Heart right ventricle (tissue), 16 donors: ENCODE measurements around the gene CLDN2. TPM values are rescaled to one million over a fixed set of nuclear protein-coding genes. Genes with fewer than 3 reads are reported as not detected.
A peak's percentile ranks its signal among the peaks of the same experiment; 100 is the strongest.

ENCODE experiments used
- ATAC-seq, 8 donors: fragments of 200-7000 bp; cut with Tn5 transposase; one replicate each; pipeline ENCODE4 v1.9.1; 2020; ENCODE audit warnings: mild to moderate bottlenecking in 8 of 8, moderate library complexity in 8 of 8, moderate number of reproducible peaks in 1 of 8
- DNase-seq, 2 donors: peaks; one replicate each; pipeline ENCODE4 v3.0.0-alpha.2; 2020
- H3K27ac ChIP-seq, 10 donors: fragments of 200-600 bp; sonication (generic) in 2 of 10; one replicate each; pipeline versions ENCODE4 v1.5.0 to v1.8.0; 2020 to 2022; ENCODE audit warnings: mild to moderate bottlenecking in 3 of 10
- H3K27me3 ChIP-seq, 7 donors: fragments of 200-600 bp; one replicate each; pipeline ENCODE4 v1.8.0; 2021 to 2022; ENCODE audit warnings: mild to moderate bottlenecking in 2 of 7
- H3K36me3 ChIP-seq, 9 donors: fragments of 200-600 bp; sonication (generic) in 1 of 9; one replicate each; pipeline versions ENCODE4 v1.5.0 to v1.8.0; 2020 to 2022; ENCODE audit warnings: mild to moderate bottlenecking in 2 of 9
- H3K4me1 ChIP-seq, 9 donors: fragments of 200-600 bp; sonication (generic) in 1 of 9; one replicate each; pipeline versions ENCODE4 v1.5.0 to v1.8.0; 2020 to 2022; ENCODE audit warnings: mild to moderate bottlenecking in 4 of 9
- H3K4me3 ChIP-seq, 10 donors: fragments of 200-600 bp; sonication (generic) in 2 of 10; one replicate each; pipeline versions ENCODE4 v1.5.0 to v1.8.0; 2020 to 2022; ENCODE audit warnings: mild to moderate bottlenecking in 7 of 10, moderate library complexity in 2 of 10
- H3K9me3 ChIP-seq, 11 donors: fragments of 200-600 bp in 10 of 11; sonication (generic) in 2 of 11; one replicate each; pipeline versions ENCODE4 v1.5.0 to v1.8.0; 2013 to 2022; ENCODE audit warnings: mild to moderate bottlenecking in 2 of 11, control low read depth in 1 of 11, moderate library complexity in 1 of 11
- WGBS, 2 donors: extraction: QIAGEN DNeasy Blood & Tissue Kit; methylation state at CpG; one replicate each; pipeline ENCODE4 v1.1.7; 2013; ENCODE audit warnings: inconsistent platforms in 1 of 2; 5-methylcytosine and 5-hydroxymethylcytosine counted together
- intact Hi-C, 10 donors: fragments of 100-400 bp; cut with DNase I; formaldehyde crosslinking; loops; one replicate each; pipeline versions ENCODE4 v1.11.1 to v1.14.2; 2022
- polyA plus RNA-seq, 2 donors: library from polyadenylated mRNA; stranded (reverse); fragments of 200-250 nt; gene quantifications; one replicate each; pipeline ENCODE4 v1.2.3, GENCODE V29; 2013
- total RNA-seq, 10 donors: library from RNA; stranded (reverse); fragmentation: NEBNext Ultra II Directional in 3 of 10; extraction: Animal tissue kit (Norgen Biotek cat#: 25700) in 3 of 10; gene quantifications; one replicate each; pipeline versions ENCODE4 v1.2.1 to v1.2.4, GENCODE V29; 2021 to 2023
- TF ChIP-seq, protein P1 (sequence below), 9 donors: fragments of 200-600 bp; sonication (generic) in 2 of 9; IDR thresholded peaks; one replicate each; pipeline versions ENCODE4 v1.5.0 to v1.8.0; 2021 to 2022; ENCODE audit warnings: antibody characterized with exemption in 9 of 9, mild to moderate bottlenecking in 5 of 9, moderate library complexity in 1 of 9
- donor health status: Arrhythmogenic right ventricular cardiomyopathy.
- donor health status: ischemic (EF 13 %, LVEDD 7.1; RV severe dilation, severe dysfunction).
- donor health status: healthy with polysubstance abuse.
- donor health status: DM: no; HTN: yes; CAD: no.
- donor health status: DM: no; HTN: no; CAD: no.
- donor health status: ischemic (EF 25% LVEDD 6.9; RV normal size, moderate dysfunction).
- donor health status: ischemic (EF 25% LVEDD 5.7; RV mildly dilated, moderate dysfunction).
- donor health status: healthy.
- donor health status: DM: yes; HTN: yes; CAD: no.
- donor health status: Ischemic cardiomyopathy.
- donor health status: ischemic (EF 35%, LVEDD 5.7; RV mildly dilated, moderate dysfunction).
- donor health status: nonischemic (EF 11% LVEDD 7.7; RV severe dilation, severe dysfunction).
- donor health status: DM: yes; HTN: yes; CAD: no.
- donor health status: PGD.
- donor health status: ischemic (EF 29% LVEDD 5.4; RV normal size, mild dysfunction).
- donor health status: nonischemic (EF 23%, LVEDD 6.1; RV moderate dilation, normal function).

The CLDN2 gene
- total and polyA plus RNA-seq, 12 donors: 0.03 TPM; not detected in 11

DNA sequence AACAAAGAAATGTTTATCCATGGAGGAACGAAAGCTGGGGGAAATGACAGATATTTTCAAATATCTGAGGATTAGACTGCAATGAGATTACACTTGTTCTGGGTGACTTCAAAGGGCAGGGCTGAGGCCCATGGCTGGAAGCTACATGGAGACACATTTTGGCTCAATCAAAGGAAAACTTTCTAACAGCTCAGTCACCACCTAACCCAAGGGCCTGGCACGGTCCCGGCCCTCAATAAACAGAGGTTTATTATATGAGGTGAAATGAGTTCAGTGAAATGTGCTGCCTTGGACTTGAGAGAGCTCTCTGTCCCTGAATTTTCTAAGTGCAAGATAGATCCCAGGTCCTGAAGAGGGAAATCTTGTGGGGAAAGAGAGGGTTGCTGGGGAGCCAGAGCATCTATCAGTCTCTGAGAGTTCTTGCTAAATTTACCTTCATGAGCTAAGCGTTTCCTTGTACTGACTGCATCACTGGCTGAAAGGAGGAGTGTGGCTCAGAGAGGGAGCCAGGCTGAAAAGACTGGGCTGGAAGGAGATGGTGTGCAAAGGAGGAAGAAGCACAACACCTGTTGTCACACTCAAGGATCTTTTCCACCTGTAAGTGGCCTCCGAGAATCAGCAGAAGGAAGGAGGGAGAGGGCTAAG, 15.0 kb upstream of the CLDN2 start:
- no peaks in the 10 kb centered on the region for H3K4me1 ChIP-seq
- WGBS, 2 donors: 70 to 80% methylated on average over 5 of the region's 5 CpGs
- ATAC-seq (peak in 3 of 8 donors; percentile 27 to 65 (median 60)), DNase-seq (no peak)
- no peaks in the 10 kb centered on the region for H3K36me3 ChIP-seq
- H3K27me3 ChIP-seq: peaks cover 0 to 13% (median 0%) of the 10 kb centered on the region in 7 donors
- H3K27ac ChIP-seq: no peak overlapping the region
- intact Hi-C loops: no loop called here
- no peaks in the 10 kb centered on the region for H3K9me3 ChIP-seq
- TF ChIP-seq, protein P1, sequence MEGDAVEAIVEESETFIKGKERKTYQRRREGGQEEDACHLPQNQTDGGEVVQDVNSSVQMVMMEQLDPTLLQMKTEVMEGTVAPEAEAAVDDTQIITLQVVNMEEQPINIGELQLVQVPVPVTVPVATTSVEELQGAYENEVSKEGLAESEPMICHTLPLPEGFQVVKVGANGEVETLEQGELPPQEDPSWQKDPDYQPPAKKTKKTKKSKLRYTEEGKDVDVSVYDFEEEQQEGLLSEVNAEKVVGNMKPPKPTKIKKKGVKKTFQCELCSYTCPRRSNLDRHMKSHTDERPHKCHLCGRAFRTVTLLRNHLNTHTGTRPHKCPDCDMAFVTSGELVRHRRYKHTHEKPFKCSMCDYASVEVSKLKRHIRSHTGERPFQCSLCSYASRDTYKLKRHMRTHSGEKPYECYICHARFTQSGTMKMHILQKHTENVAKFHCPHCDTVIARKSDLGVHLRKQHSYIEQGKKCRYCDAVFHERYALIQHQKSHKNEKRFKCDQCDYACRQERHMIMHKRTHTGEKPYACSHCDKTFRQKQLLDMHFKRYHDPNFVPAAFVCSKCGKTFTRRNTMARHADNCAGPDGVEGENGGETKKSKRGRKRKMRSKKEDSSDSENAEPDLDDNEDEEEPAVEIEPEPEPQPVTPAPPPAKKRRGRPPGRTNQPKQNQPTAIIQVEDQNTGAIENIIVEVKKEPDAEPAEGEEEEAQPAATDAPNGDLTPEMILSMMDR (IDR thresholded peaks at IDR 0.05): no peak
- no peak overlapping the region for H3K4me3 ChIP-seq

DNA sequence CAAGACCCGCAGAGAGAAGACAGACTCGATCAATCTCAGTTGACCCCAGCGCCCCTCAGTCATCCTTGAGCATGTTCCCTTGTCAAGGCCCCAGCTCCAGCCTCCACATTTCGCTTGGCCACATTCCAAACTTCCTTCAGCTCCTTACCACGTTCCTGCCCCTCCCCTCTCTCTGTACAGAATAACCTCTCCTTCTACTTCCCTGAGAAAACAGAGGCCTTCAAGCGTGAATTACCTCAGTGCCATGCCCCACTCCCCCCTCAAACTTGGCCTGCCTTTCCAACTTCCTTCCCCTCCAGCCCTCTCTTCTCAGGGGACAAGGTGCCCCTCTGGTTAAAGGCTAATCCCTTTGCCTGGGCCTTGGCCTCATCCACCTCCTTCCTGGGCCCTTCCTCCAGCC, 13.8 kb upstream of the CLDN2 start:
- Histone ChIP-seq H3K4me1 (no peaks in the 10 kb centered on the region), H3K36me3 (no peaks in the 10 kb centered on the region), H3K9me3 (no peaks in the 10 kb centered on the region), H3K4me3 (no peak overlapping the region), H3K27ac (no peak overlapping the region), H3K27me3 (peaks cover 0 to 8% (median 0%) of the 10 kb centered on the region in 7 donors)
- WGBS, 2 donors: 44 to 46% methylated on average over 5 to 6 of the region's 6 CpGs
- TF ChIP-seq, protein P1 (IDR thresholded peaks at IDR 0.05): no peak
- no peak for ATAC-seq
- no peak for DNase-seq
- intact Hi-C loops: no loop called here

DNA sequence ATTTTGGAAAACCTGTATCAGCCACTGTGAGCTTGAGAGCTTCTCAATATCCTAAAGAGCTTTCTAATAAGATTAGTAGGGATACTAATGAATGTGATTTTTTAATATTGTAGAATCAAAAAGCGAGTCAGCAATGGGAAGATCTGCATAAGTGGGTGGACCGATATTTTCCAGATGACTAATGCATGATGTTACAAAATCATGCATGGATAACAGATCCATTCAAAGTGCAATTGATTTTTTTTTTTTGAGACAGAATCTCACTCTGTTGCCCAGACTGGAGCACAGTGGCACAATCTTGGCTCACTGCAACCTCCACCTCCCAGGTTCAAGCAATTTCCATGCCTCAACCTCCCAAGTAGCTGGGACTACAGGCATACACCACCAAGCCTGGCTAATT, 7.3 kb upstream of the CLDN2 start:
- TF ChIP-seq, protein P1 (IDR thresholded peaks at IDR 0.05): no peak
- Histone ChIP-seq H3K4me1 (peaks cover 0 to 6% (median 0%) of the 10 kb centered on the region in 9 donors), H3K27me3 (peaks cover 0 to 56% (median 0%) of the 10 kb centered on the region in 7 donors), H3K27ac (no peak overlapping the region), H3K4me3 (no peak overlapping the region), H3K9me3 (no peaks in the 10 kb centered on the region), H3K36me3 (no peaks in the 10 kb centered on the region)
- no peak for ATAC-seq
- intact Hi-C loops: no loop called here
- 79 to 80% methylated on average over 2 of the region's 2 CpGs for WGBS, 2 donors
- no peak for DNase-seq

DNA sequence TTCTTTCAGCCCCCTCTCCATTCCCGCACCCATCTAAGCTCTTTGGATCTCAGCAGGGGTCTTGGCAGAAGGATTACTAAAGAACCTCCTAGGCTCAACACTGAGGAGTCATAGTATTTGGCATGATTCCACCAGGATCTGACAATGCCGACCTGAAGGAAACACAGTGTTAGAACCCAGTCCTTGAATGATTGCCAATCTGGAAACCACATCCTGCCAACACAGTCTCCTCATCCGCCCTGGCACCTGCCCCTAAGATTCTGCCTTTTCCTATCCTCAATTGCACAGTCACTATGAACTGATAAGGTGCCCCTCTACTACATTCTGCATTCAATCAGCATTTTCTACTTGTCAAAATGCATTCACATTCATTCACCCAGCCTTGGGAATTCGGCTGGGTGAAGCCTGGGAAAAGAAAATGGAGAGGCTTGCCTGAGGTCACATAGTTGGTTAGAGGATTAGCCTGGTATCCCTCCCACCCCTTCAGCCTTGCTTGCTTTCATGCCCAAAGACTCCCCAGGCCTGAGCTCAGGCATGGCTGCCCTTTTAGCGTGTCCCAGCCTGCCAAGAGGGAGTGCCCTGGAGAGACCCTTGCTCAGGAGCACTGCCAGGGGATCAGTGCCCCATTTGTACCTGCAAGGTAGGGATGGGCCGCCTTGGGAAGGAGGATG, 2.2 kb upstream of the CLDN2 start:
- Histone ChIP-seq H3K27ac (no peak overlapping the region), H3K4me3 (no peak overlapping the region), H3K9me3 (no peaks in the 10 kb centered on the region), H3K36me3 (no peaks in the 10 kb centered on the region), H3K4me1 (peaks cover 0 to 8% (median 0%) of the 10 kb centered on the region in 9 donors), H3K27me3 (peaks cover 0 to 54% (median 0%) of the 10 kb centered on the region in 7 donors)
- intact Hi-C loops: no loop called here
- 54 to 61% methylated on average over 6 of the region's 6 CpGs for WGBS, 2 donors
- TF ChIP-seq, protein P1 (IDR thresholded peaks at IDR 0.05): no peak
- ATAC-seq (no peak), DNase-seq (no peak)
